C1 segment of cervical spinal cord (tissue), 14 donors: ENCODE data around the gene MGST2.
"Not testable (repeated sequence)": the region's sequence is repeated elsewhere in the genome, so short reads cannot be mapped to it uniquely, and the experiment has no call there.

ENCODE experiments used
- DNase-seq, 14 donors: peaks; one replicate each; lab custom pipeline; 2025; lab: John Stamatoyannopoulos, UW

The MGST2 gene

DNA sequence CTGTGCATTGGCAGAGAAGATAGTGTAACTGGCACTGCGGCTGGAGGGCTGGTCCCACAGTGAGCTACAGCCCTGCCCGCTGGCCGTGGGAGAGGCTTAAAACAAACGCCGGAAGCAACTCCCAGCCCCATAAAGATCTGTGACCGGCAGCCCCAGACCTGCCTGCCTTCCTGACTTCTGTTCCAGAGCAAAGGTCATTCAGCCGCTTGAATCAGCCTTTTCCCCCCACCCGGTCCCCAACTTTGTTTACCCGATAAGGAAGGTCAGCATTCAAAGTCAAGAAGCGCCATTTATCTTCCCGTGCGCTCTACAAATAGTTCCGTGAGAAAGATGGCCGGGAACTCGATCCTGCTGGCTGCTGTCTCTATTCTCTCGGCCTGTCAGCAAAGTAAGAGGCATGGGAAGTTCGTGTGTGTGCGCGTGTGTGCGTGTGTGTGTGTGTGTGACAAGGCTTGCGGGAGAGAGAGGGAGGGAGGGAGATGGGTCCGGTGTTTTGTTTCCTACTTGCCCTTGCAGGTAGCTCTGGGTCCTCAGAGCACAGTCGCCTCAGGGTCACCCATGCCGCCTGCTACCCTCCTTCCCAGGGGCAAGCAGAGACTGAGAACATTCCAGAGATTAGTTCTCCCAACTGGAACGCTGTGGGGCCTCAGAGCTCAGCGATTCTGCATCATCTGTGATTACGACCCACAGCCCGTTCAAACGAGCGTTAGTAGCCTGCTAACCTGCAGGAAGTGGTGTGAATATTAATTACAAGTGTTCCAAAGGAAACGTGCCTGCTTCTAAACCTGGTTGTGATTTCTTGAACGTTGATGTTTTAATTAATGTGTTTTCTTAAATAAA is at the start of gene MGST2:
Gene MGST2 (plus strand): TSS at position 130 of the 840 bp plus-strand sequence. CDS start 201 bp downstream, at position 331.
- peak in 12 of 14 donors; percentile 30 to 76 (median 48) for DNase-seq

DNA sequence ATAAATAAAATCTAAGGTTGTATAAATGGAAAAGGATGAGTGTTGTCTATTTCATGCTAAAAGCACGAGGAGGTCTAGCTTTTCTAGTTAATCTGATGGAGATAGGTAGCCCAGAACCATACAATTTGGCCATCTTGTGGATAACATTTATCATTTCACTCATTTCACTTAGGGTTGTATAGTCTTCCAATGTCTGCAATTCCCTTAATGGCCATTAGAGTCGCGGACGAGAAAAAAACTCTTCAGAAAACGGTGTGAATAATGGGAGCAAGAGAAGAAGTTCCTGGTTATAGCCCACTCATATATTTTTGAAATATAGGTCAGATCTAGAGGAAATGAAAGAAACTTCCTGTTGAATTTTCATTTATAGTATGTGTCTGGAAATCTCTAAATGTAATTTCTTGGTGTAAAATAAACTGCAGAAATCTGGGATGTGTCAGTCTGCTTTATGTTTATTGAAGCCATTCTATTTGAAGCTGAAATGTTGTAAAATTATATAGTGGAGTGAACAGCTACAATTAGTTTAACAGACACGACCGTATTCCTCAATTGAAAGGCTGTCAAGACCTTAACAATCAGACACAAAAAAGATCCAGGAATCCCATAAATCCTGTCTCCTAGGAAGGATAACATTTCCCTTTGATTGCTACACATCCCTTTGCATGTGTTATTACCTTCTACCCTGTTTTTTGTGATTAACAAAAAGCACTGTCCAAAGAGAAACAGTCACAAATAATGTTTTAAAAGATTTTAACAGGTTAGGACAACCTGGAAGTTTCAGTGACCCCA is 47.7 kb upstream of the MGST2 start:
- no peak for DNase-seq

DNA sequence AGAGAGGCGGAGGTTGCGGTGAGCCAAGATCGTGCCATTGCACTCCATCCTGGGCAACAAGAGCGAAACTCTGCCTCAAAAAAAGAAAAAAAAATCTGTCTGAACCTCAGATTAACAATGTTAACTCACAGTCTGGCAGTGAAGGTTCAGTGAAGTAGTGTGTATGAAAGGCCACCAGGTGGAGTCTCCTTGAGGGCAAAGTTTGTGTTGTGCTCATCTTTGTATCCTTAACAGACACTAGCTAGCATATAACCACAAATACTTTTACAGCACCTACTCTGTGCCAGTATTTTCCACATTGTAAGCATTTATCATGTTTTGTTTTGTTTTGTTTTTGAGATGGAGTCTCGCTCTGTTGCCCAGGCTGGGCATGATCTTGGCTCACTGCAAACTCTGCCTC is 46.0 kb upstream of the MGST2 start:
- DNase-seq, result no peak

DNA sequence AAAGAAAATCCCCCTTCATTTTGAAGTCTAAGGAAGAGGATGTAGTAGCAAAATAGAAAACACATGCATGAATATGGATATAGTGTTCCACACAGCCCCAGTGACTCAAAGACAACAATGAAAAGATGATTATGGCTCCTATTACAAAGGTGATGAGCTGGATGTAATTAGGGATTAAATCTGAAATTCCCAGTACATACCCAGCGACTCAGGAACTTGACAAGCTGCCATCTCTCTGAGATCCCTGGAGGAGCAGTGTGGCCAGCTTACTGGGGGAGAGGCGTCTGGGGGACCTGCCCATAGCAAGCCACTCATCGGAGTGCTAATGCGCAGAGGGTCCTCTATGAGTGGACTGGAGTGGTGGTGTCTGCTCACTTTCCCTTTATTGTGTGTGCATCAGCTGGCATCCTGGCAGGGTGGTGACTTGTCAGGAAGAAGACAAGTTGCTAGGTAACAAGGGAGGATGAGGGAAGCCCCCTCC is 42.7 kb upstream of the MGST2 start:
- no peak for DNase-seq

DNA sequence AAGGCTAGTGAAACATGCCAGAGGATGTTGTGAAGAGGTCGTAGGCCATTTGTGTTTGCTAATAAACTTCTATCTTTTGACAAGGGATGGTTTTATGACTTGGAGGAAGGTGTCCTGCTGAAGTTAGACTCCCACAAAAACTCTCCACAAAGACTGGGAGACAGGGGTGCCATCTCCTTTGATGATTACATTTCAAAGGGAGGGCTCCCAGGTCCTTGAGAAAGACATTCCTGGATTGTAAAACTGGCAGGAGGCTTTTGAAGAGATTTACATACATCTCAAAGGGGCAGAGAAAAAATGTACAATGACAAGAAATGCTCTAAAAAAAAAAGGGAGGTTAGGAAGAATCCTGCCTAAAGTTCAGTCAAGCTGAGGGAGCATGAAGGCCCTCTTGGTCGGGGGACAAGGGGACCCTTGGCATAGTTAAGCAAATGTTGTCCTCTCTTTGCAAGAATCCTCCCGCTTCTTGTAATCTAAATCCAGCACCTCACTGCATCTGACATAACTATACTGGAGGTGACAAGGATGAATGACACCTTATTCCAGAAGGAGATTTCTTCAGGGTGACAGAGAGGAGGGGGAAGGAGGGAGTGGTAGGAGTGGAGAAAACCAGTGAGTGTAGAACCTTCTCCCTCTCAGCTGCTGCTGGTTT is 41.1 kb upstream of the MGST2 start:
- no peak for DNase-seq

DNA sequence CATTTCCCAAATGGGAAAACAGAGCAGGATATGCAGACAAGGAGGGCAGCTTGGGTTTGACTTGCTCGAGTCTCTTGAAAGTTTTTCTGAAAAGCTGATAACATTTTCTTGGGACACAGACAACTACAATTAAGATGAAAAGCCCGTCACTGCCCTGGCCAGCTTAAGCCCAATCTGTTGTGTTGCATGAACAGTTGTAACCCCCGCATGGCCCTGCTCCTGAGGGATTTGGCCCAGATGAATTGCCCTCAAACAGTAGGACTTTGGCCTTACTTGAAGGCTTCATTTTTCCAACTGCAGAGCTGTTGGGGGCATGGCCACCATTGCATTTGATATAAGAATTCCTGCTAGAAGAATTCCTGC is 40.5 kb upstream of the MGST2 start:
- no peak for DNase-seq

DNA sequence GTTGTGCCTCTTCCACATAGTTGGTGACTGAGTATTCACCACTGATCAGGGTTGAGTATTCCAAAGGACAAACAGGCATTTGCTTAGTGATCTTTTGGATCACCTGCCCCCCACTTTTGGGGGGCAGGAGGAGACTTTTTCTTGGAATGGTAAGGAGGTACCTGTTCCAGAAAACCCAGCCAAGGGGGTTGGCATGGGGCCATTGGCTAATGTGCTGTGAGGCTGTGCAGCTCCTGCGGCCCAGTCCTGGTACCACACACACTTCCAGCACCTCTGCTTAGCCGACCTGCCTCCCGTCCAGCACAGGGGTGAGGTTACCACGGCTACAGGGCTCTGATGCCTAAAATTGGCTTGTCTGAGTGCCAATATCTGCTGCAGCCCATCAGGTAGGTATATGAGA is 40.1 kb upstream of the MGST2 start:
- peak in 1 of 14 donors; percentile 5 for DNase-seq

DNA sequence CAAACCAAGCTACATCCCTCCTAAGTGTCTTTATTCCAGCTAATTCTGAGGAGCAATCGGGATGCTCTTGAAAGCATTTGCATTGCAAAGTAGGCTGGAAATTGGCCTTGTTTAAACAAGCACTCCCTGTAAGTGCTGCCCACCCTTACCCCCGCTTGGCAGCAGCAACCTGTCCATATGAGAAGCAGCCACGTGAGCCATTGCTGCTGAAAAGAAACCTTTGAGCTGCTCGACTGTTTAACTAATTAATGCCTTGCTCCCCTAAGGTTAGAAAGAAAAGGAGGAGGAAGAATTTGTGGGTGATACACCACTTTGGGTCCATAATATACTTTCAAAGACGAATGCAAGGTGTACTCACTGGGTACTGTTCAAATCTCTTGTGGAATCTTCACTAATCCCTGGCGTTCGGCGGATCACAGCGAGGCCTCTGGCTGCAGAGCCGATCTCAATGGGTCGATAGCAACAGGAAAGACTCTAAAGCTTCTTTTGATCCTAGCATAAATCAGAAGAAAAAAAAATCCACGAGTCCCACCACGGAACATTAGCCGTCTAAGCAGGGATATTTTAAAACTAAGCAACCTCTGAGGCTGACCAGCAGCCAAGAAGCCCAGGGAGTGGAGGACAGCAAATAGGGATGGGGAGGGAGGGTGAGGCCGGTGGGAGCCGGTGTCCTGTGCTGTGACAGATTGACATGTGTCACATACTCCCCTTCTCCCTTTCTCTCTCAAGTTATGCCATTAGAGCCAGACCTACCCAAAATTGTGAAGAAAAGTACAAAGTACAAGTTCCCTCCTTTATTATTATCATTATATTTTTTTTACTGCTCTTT is 37.2 kb upstream of the MGST2 start:
- peak in 1 of 14 donors; percentile 23 for DNase-seq

DNA sequence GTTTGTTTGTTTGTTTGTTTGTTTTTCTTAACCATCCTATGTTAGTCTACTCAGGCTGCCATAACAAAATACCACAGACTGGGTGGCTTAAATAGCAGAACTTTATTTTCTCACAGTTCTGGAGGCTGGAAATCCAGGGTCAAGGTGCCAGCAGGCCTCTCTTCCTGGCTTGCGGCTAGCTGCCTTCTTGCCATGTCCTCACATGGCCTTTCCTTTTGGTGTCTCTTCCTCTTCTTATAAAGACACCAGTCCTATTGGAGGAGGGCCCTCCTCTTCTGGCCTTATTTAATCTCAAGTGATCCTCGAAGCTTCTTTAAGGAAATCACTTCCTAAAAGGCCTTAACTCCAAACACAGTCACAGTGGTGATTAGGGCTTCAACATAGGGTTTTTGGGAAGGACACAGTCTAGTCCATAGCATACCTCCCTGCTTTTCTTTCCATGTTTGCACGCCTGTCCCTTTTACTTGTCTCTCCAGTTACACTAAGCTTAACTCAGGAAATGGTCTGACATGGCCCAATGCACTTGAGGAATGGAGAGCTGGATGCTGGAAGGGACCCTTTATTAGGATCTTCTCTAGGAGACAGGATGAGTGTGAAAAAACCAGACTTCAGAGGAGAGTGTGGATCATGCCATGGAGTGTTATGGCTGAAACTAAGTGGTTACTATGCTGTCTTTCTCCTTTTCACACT is 36.0 kb upstream of the MGST2 start:
- no peak for DNase-seq

DNA sequence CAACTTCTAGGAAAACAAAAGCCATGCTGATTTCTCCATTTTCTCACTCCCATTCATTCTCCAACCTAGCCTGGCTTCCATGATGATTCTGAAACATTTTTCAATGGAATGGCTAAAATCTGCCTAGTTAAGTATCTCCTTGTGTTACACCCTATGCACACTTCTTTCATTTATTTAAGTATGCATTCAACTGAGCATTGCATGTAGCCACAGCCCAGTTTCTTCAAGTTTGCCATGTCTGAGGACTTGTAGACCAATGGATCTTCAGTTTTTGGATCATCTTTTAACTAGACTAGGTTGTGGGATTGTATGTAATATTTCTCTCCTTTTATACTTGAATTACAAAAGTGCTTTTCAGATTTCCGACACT is 35.5 kb upstream of the MGST2 start:
- no peak for DNase-seq

DNA sequence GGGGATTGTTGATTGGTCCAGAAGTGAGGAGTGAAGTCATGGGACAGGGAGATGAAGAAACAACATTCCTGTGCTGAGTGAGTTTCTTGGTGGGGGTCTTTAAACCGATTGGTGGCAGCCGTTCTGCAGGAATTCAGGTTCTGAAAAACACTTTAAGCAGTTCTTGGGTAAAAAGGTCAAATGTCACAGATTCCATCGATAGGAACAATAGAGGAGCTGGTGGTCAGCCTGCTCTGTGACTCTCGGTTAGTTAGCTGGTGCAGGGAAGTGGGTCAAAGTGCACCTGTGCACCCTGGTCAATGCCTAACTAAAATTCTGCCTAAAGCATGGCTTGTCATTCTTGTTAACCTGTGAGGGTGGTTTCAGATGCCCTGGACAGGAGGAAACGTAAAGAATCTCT is 34.6 kb upstream of the MGST2 start:
- DNase-seq, result no peak

DNA sequence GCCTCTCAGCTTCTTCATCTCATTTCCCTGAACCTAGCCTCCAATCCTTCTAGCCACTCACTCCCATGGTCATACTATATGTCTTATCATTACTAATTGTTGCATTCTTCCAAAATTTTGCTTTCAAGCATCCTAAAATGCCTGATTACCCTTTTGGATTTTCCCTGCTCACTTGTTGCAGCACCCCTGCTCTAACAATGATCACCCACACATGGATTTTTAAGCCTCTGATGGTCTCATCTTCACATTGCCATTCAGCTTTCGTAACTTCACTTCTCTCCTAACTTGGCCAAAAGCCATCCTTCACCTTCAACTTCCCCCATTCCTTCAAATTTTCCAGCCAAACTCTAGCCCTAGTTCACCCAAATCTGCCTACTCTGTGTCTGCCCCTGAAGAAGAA is 33.8 kb upstream of the MGST2 start:
- DNase-seq, result no peak

DNA sequence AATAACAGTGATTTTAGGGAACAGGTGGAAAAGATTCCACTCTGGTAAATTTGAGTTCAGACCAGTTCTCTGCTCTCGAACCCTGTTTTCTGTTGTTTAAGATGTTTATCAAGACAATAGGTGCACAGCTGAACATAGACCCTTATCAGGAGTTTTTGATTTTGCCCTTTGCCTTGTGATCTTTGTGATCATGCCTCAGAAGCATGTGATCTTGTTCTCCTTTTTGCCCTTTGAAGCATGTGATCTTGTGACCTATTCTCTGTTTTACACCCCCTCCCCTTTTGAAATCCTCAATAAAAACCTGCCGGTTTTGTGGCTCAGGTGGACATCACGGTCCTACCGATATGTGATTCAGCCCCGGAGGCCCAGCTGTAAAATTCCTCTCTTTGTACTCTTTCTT is 32.9 kb upstream of the MGST2 start:
- not testable (repeated sequence) for DNase-seq

DNA sequence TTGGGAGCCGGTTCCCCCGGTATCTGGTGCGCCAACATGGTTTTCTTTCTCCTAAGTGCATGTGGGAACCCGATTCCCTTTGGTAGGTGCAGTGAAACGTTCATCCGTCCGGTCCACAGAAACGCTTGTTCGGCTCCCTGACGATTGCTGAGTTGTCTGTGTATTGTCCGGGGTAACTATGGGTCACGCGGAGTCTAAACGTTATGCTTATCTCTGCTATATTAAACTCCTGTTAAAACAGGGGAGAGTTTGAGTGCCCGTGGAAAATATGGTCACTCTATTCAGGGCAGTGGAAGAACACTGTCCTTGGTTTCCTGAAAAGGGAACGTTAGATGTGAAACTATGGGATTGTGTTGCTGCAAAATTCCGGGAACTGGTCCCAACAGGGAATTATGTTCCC is 32.4 kb upstream of the MGST2 start:
- no peak for DNase-seq

DNA sequence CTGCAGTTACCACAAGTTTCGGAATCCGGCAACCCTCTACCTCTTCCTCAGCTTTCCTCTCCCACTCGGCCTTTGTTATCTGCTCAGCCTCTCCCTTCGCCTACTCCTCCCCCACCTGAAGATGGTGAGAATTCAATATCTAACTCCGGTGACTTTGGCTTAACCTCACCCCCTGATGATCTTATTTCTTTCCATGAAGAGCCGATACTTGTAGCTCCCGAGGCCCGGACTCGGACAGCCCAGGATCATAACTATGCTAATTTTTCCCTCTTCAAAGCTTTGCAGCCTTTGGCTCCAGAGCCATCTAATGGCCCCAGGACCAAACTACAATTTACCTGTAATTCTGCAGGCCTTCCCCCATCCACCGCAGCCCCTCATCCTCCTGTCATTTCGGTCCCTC is 32.0 kb upstream of the MGST2 start:
- DNase-seq, result peak in 3 of 14 donors; percentile 9 to 30 (median 29)

DNA sequence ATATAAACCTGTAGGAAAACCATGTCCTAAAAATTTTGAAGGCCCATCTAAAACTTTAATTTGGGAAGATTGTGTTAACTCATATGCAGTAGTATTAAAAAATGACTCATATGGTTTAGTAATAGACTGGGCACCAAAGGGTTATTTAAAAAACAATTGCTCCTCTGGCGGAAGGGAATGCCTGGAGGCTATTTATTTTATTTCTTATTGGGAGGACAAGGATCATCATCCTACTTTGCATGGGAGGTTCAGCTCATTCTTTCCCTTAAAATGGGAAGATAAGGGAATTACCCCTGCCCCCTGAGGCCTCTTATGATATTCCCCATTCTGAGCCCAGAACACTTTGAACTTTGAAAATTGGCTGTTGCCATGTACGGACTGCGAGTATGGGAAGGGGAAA is 29.7 kb upstream of the MGST2 start:
- DNase-seq, result no peak

DNA sequence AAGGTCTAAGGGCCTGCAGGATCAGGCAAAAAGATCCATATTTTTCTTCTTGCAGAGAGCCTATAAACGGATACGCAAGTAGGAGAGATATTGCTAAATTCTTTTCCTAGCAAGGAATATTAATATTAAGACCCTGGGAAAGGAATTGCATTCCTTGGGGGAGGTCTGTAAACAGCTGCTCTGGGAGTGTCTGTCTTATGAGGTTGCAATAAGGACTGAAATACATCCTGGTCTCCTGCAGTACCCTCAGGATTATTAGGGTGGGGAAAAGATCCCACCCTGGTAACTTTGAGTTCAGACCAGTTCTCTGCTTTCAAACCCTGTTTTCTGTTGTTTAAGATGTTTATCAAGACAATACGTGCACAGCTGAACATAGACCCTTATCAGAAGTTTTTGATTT is 27.3 kb upstream of the MGST2 start:
- not testable (repeated sequence) for DNase-seq

DNA sequence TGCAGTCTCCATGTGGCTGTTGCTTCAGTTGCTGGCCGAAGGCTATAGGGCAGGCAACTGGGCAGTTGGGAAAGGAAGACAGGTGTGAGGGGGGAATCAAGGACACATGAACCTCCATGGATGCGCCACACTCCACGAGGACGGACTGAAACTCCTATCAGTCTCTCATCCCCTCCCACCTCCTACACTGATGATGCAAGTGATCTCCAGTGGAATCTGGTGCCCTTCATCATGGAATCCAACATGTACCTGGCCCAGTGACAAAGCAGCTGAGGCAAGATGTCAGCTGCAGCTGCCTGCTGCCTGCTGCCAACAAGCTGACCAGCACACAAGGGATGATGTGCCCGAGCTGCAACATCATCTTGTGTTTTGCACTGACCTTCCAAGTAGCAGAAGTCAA is 26.0 kb upstream of the MGST2 start:
- no peak for DNase-seq

DNA sequence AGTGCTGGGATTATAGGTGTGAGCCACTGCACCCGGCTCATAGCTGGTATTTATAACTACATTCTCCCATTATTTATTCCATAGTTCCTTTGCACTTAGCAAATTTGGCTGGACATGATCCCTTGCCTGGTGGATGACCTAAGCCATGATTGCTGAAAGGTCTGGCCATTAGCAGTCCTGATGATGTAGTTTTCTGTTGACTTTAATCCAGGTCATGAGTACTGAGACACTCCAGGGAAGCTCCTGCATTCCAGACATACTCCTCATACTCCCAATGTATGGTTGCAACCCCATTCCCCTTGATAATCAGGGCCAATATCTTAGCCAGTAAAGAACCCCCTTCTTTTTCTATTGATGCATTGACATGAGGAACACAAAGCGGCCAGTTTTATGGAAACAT is 24.4 kb upstream of the MGST2 start:
- DNase-seq, result no peak

DNA sequence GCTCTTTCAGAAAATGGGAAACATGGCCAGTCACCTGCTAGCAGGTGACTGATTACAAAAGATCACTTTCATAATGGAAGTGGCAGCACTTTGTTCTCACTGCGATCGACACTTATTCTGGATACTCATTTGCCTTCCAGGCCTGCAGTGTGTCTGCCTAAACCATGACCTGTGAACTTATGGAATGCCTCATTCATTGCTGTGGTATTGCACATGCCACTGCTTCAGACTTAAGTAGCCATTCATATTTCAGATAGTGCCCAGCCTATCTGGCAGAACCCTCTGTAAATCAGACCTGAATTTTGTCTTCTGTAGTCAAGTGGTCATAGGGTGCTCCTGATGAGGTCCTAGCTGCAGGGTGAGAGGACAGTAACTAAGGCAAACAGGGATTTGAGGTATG is 23.3 kb upstream of the MGST2 start:
- no peak for DNase-seq
